ENCODE data around the gene LIPE.

DNA sequence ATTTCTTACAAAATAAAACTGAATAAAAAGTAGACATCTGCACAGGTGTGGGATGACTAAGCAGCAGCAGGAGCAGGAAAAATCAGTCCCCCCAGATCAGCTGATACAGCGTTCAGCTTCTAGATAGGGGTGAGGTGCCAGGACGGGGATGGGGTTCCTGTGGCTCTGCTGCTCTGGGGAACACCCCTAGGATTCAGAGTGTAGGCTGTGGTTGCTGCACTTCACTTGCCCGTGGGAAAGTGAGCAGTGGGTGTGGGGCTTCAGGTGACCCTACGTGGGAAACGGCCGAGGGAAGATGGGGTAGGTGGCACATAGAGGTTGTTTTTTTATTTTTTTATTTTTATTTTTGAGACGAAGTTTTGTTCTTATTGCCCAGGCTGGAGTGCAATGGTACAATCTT, 18.8 kb upstream of the LIPE start:
- TF ChIP-seq, protein P1, sequence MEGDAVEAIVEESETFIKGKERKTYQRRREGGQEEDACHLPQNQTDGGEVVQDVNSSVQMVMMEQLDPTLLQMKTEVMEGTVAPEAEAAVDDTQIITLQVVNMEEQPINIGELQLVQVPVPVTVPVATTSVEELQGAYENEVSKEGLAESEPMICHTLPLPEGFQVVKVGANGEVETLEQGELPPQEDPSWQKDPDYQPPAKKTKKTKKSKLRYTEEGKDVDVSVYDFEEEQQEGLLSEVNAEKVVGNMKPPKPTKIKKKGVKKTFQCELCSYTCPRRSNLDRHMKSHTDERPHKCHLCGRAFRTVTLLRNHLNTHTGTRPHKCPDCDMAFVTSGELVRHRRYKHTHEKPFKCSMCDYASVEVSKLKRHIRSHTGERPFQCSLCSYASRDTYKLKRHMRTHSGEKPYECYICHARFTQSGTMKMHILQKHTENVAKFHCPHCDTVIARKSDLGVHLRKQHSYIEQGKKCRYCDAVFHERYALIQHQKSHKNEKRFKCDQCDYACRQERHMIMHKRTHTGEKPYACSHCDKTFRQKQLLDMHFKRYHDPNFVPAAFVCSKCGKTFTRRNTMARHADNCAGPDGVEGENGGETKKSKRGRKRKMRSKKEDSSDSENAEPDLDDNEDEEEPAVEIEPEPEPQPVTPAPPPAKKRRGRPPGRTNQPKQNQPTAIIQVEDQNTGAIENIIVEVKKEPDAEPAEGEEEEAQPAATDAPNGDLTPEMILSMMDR (IDR thresholded peaks at IDR 0.05): no peak
- no peak for TF ChIP-seq ZFX (IDR thresholded peaks at IDR 0.05; ENCODE audit: borderline replicate concordance)
